ENCODE data around the gene RBBP7.

Gene RBBP7

GRCh38 chrX:16797841-16798240 lies 72.3 kb downstream of the RBBP7 start:
- H3K9me3 ChIP-seq (ENCODE audit: insufficient read depth, low read length): no peaks in the 10 kb centered on the region
- no peak overlapping the region for H3K4me2 ChIP-seq (ENCODE audit: low read length)
- H3K36me3 ChIP-seq (replicated peaks; ENCODE audit: low read depth, low read length): peaks cover 13% of the 10 kb centered on the region
- H3K4me3 ChIP-seq (ENCODE audit: low read length): no peak overlapping the region
- peaks cover 91% of the 10 kb centered on the region for H3K79me2 ChIP-seq (ENCODE audit: low read length)
- H2AFZ ChIP-seq (ENCODE audit: low read depth, low read length): no peak overlapping the region
- H4K20me1 ChIP-seq (ENCODE audit: insufficient read depth, low read length): no peaks in the 10 kb centered on the region
- no peak overlapping the region for H3K9ac ChIP-seq (ENCODE audit: low read length)
- no peak for TF ChIP-seq EZH2phosphoT487 (IDR thresholded peaks at IDR 0.05; ENCODE audit: low read depth)
- TF ChIP-seq CTCF (IDR thresholded peaks at IDR 0.05; ENCODE audit: low read depth, low read length): no peak
- no peak overlapping the region for H3K27ac ChIP-seq (ENCODE audit: low read length)
- H3K27me3 ChIP-seq (ENCODE audit: low read depth, low read length): no peaks in the 10 kb centered on the region
- H3K4me1 ChIP-seq (ENCODE audit: low read length): no peaks in the 10 kb centered on the region

GRCh38 chrX:16797358-16797757 lies 72.8 kb downstream of the RBBP7 start:
- Histone ChIP-seq H3K4me2 (ENCODE audit: low read length) (no peak overlapping the region), H3K9me3 (ENCODE audit: insufficient read depth, low read length) (no peaks in the 10 kb centered on the region), H3K4me1 (ENCODE audit: low read length) (no peaks in the 10 kb centered on the region), H3K4me3 (ENCODE audit: low read length) (no peak overlapping the region), H3K36me3 (replicated peaks; ENCODE audit: low read depth, low read length) (peaks cover 13% of the 10 kb centered on the region), H3K9ac (ENCODE audit: low read length) (no peak overlapping the region), H3K27me3 (ENCODE audit: low read depth, low read length) (no peaks in the 10 kb centered on the region), H3K79me2 (ENCODE audit: low read length) (peaks cover 89% of the 10 kb centered on the region), H4K20me1 (ENCODE audit: insufficient read depth, low read length) (no peaks in the 10 kb centered on the region), H3K27ac (ENCODE audit: low read length) (no peak overlapping the region), H2AFZ (ENCODE audit: low read depth, low read length) (no peak overlapping the region)
- TF ChIP-seq EZH2phosphoT487 (IDR thresholded peaks at IDR 0.05; ENCODE audit: low read depth) (no peak), CTCF (IDR thresholded peaks at IDR 0.05; ENCODE audit: low read depth, low read length) (no peak)

- Histone ChIP-seq H3K9ac (ENCODE audit: low read length) (no peak overlapping the region), H3K27ac (ENCODE audit: low read length) (no peak overlapping the region), H3K9me3 (ENCODE audit: insufficient read depth, low read length) (no peaks in the 10 kb centered on the region), H2AFZ (ENCODE audit: low read depth, low read length) (no peak overlapping the region), H4K20me1 (ENCODE audit: insufficient read depth, low read length) (no peaks in the 10 kb centered on the region; the same call in 1 of the 2 replicates), H3K79me2 (ENCODE audit: low read length) (peaks cover 93% of the 10 kb centered on the region), H3K4me2 (ENCODE audit: low read length) (no peak overlapping the region), H3K36me3 (replicated peaks; ENCODE audit: low read depth, low read length) (peaks cover 16% of the 10 kb centered on the region), H3K27me3 (ENCODE audit: low read depth, low read length) (no peaks in the 10 kb centered on the region), H3K4me1 (ENCODE audit: low read length) (no peaks in the 10 kb centered on the region), H3K4me3 (ENCODE audit: low read length) (no peak overlapping the region)
- TF ChIP-seq EZH2phosphoT487 (IDR thresholded peaks at IDR 0.05; ENCODE audit: low read depth): no peak
- TF ChIP-seq CTCF (IDR thresholded peaks at IDR 0.05; ENCODE audit: low read depth, low read length): no peak
Observed at GRCh38 chrX:16796298-16796697, 73.9 kb downstream of the RBBP7 start.
